Stimulated activated CD8-positive, alpha-beta memory T cell treated with anti-CD3 and anti-CD28 coated beads, Interleukin-4, amount 100 ng/mL, for 48 hours (primary cell): ENCODE measurements around the gene OR52E6.
A peak's percentile ranks its signal among the peaks of the same experiment; 100 is the strongest.

Source experiments
- DNase-seq: peaks from one replicate; pipeline ENCODE4 v3.0.0-alpha.2; 2020

OR52E6 gene

GRCh38 chr11:5841797-5842196 lies at the start of gene OR52E6:
OR52E6 (minus strand) TSS chr11:5841897; CDS start chr11:5841897, 0 bp downstream.
- DNase-seq: no peak

- DNase-seq: no peak
Measured at GRCh38 chr11:5891216-5891800, 49.6 kb upstream of the OR52E6 start.

- DNase-seq: no peak
Measured at GRCh38 chr11:5887661-5888060, 46.0 kb upstream of the OR52E6 start.

GRCh38 chr11:5887172-5887571 lies 45.5 kb upstream of the OR52E6 start:
- DNase-seq: no peak

- DNase-seq: no peak
Measured at GRCh38 chr11:5881756-5882155, 40.1 kb upstream of the OR52E6 start.

GRCh38 chr11:5880329-5880728 lies 38.6 kb upstream of the OR52E6 start, which contains the start of gene OR52E4:
OR52E4 (plus strand) TSS chr11:5880629; CDS start chr11:5884293, 3,664 bp downstream.
- no peak for DNase-seq

- DNase-seq: no peak
Measured at GRCh38 chr11:5878564-5878963, 36.9 kb upstream of the OR52E6 start.

GRCh38 chr11:5865826-5866225 lies 24.1 kb upstream of the OR52E6 start:
- DNase-seq: no peak

- no peak for DNase-seq
Measured at GRCh38 chr11:5857590-5857989, 15.9 kb upstream of the OR52E6 start, which contains the start of gene OR52E8. OR52E8 (minus strand) TSS chr11:5857690; CDS start chr11:5857690, 0 bp downstream.

GRCh38 chr11:5851002-5851401 lies 9.3 kb upstream of the OR52E6 start:
- DNase-seq: no peak

- no peak for DNase-seq
Measured at GRCh38 chr11:5847711-5848110, 6.0 kb upstream of the OR52E6 start.

- no peak for DNase-seq
Measured at GRCh38 chr11:5846701-5847100, 5.0 kb upstream of the OR52E6 start.

GRCh38 chr11:5837695-5838094 lies 4.0 kb downstream of the OR52E6 start:
- no peak for DNase-seq

GRCh38 chr11:5833446-5833845 lies 8.3 kb downstream of the OR52E6 start:
- DNase-seq: no peak

GRCh38 chr11:5831196-5831829 lies 10.4 kb downstream of the OR52E6 start:
- DNase-seq: no peak

GRCh38 chr11:5818245-5818886 lies 23.3 kb downstream of the OR52E6 start:
- no peak for DNase-seq

GRCh38 chr11:5815534-5815933 lies 26.2 kb downstream of the OR52E6 start:
- DNase-seq: no peak

GRCh38 chr11:5809905-5810795 lies 31.5 kb downstream of the OR52E6 start:
- no peak for DNase-seq

GRCh38 chr11:5809122-5809519 lies 32.6 kb downstream of the OR52E6 start:
- no peak for DNase-seq

GRCh38 chr11:5808500-5809121 lies 33.1 kb downstream of the OR52E6 start, which contains the start of gene OR52N2:
OR52N2 (plus strand) TSS chr11:5808924; CDS start chr11:5820336, 11,412 bp downstream.
- peak; percentile 79 for DNase-seq

- no peak for DNase-seq
Measured at GRCh38 chr11:5807580-5807979, 34.1 kb downstream of the OR52E6 start.

GRCh38 chr11:5803982-5804381 lies 37.7 kb downstream of the OR52E6 start:
- DNase-seq: no peak

- DNase-seq: no peak
Measured at GRCh38 chr11:5796541-5796940, 45.2 kb downstream of the OR52E6 start.
